H9 (cell line): ENCODE data around the gene ETV6. TPM values are rescaled to one million over a fixed set of nuclear protein-coding genes. Genes with fewer than 3 reads are reported as not detected.

ENCODE experiments used
- DNase-seq: peaks from one replicate; pipeline ENCODE4 v3.0.0-alpha.2; 2017
- H2AFZ ChIP-seq: one replicate; pipeline ENCODE4 v1.6.1; 2013; ENCODE audit warnings: mild to moderate bottlenecking, low read length, control low read depth, moderate library complexity
- H2AK5ac ChIP-seq: 2 replicates; pipeline ENCODE4 v1.6.1; 2013; ENCODE audit warnings: low read length, control low read depth, mixed read lengths; ENCODE audit not compliant: insufficient read length
- H2BK120ac ChIP-seq: one replicate; pipeline ENCODE4 v1.6.1; 2013; ENCODE audit warnings: low read depth, mild to moderate bottlenecking, low read length, control low read depth, inconsistent platforms; ENCODE audit not compliant: poor library complexity, severe bottlenecking
- H2BK12ac ChIP-seq: 2 replicates; pipeline ENCODE4 v1.6.1; 2013; ENCODE audit warnings: low read length, control low read depth, mixed read lengths, low read depth; ENCODE audit not compliant: insufficient read length
- H2BK15ac ChIP-seq: 2 replicates; pipeline ENCODE4 v1.6.1; 2013; ENCODE audit warnings: low read depth, low read length, control low read depth
- H2BK20ac ChIP-seq: one replicate; pipeline ENCODE4 v1.6.1; 2013; ENCODE audit warnings: low read depth, mild to moderate bottlenecking, low read length, control low read depth, inconsistent platforms; ENCODE audit not compliant: poor library complexity, severe bottlenecking
- H2BK5ac ChIP-seq: 2 replicates; pipeline ENCODE4 v1.6.1; 2013; ENCODE audit warnings: low read length, control low read depth, mixed read lengths; ENCODE audit not compliant: insufficient read length
- H3K14ac ChIP-seq: 2 replicates; pipeline ENCODE4 v1.6.1; 2013; ENCODE audit warnings: low read length, control low read depth; ENCODE audit not compliant: insufficient read depth
- H3K18ac ChIP-seq: 2 replicates; pipeline ENCODE4 v1.6.1; 2013; ENCODE audit warnings: low read depth, mild to moderate bottlenecking, mixed read lengths, low read length, control low read depth; ENCODE audit not compliant: insufficient read length
- H3K23ac ChIP-seq: 2 replicates; pipeline ENCODE4 v1.6.1; 2013; ENCODE audit warnings: low read length, control low read depth, mixed read lengths, low read depth; ENCODE audit not compliant: insufficient read length
- H3K23me2 ChIP-seq: 2 replicates; pipeline ENCODE4 v1.6.1; 2013; ENCODE audit warnings: low read depth, mild to moderate bottlenecking, mixed read lengths, low read length, control low read depth; ENCODE audit not compliant: insufficient read length, poor library complexity, severe bottlenecking
- H3K27ac ChIP-seq: 2 replicates; pipeline ENCODE4 v1.5.1; 2013; ENCODE audit warnings: low read length, control low read depth, mixed read lengths, low read depth; ENCODE audit not compliant: insufficient read length
- H3K27me3 ChIP-seq: 2 replicates; pipeline ENCODE4 v1.6.1; 2013; ENCODE audit warnings: low read length, control low read depth, inconsistent platforms; ENCODE audit not compliant: insufficient read depth
- H3K4ac ChIP-seq: 2 replicates; pipeline ENCODE4 v1.6.1; 2013; ENCODE audit warnings: low read depth, mild to moderate bottlenecking, control low read depth, inconsistent platforms, low read length, moderate library complexity
- H3K4me1 ChIP-seq: 2 replicates; pipeline ENCODE4 v1.6.1; 2013; ENCODE audit warnings: low read length, control low read depth, inconsistent platforms; ENCODE audit not compliant: insufficient read depth
- H3K4me2 ChIP-seq: 2 replicates; pipeline ENCODE4 v1.6.1; 2013; ENCODE audit warnings: low read length, control low read depth, mixed read lengths; ENCODE audit not compliant: insufficient read length, insufficient read depth
- H3K56ac ChIP-seq: 2 replicates; pipeline ENCODE4 v1.6.1; 2013; ENCODE audit warnings: low read depth, mild to moderate bottlenecking, mixed read lengths, low read length, control low read depth; ENCODE audit not compliant: insufficient read length
- H3K79me1 ChIP-seq: 2 replicates; pipeline ENCODE4 v1.6.1; 2013; ENCODE audit warnings: low read depth, mild to moderate bottlenecking, moderate library complexity, low read length, control low read depth, inconsistent platforms; ENCODE audit not compliant: insufficient read depth, poor library complexity, severe bottlenecking
- H3K79me2 ChIP-seq: 2 replicates; pipeline ENCODE4 v1.6.1; 2013; ENCODE audit warnings: low read length, control low read depth, inconsistent platforms; ENCODE audit not compliant: insufficient read depth
- H3K9ac ChIP-seq: 2 replicates; pipeline ENCODE4 v1.6.1; 2013; ENCODE audit warnings: low read length, control low read depth, mixed read lengths; ENCODE audit not compliant: insufficient read length; ENCODE audit errors: extremely low read depth
- H3K9me3 ChIP-seq: one replicate; pipeline ENCODE4 v1.6.1; 2013; ENCODE audit warnings: low read depth, low read length, inconsistent platforms; ENCODE audit not compliant: control insufficient read depth
- H3T11ph ChIP-seq: one replicate; pipeline ENCODE4 v1.6.1; 2013; ENCODE audit warnings: mild to moderate bottlenecking, low read length, control low read depth, inconsistent platforms
- H4K20me1 ChIP-seq: one replicate; pipeline ENCODE4 v1.6.1; 2013; ENCODE audit not compliant: control insufficient read depth, insufficient read length, insufficient read depth
- H4K5ac ChIP-seq: 2 replicates; pipeline ENCODE4 v1.6.1; 2013; ENCODE audit warnings: low read depth, mild to moderate bottlenecking, mixed read lengths, low read length, control low read depth; ENCODE audit not compliant: insufficient read length
- H4K8ac ChIP-seq: replicated peaks from 2 replicates; pipeline ENCODE4 v1.6.1; 2013; ENCODE audit warnings: low read length, control low read depth, mixed read lengths, low read depth; ENCODE audit not compliant: insufficient read length
- H4K91ac ChIP-seq: 2 replicates; pipeline ENCODE4 v1.6.1; 2013; ENCODE audit warnings: low read depth, mild to moderate bottlenecking, moderate library complexity, mixed read lengths, low read length, control low read depth; ENCODE audit not compliant: insufficient read length
- H3K27ac Mint-ChIP-seq, 3 experiments: 2 replicates in 2 of 3; 3 replicates in 1 of 3; pipeline ENCODE4 v1.8.0; 2020 to 2021; ENCODE audit warnings: mixed read lengths in 3 of 3, mild to moderate bottlenecking in 1 of 3, moderate library complexity in 1 of 3
- H3K27me3 Mint-ChIP-seq: 2 replicates; pipeline ENCODE4 v1.8.0; 2021; ENCODE audit warnings: low read depth, mild to moderate bottlenecking, moderate library complexity, mixed read lengths
- H3K36me3 Mint-ChIP-seq, 3 experiments: 2 replicates in 2 of 3; 3 replicates in 1 of 3; pipeline ENCODE4 v1.8.0; 2020 to 2021; ENCODE audit warnings: low read depth in 3 of 3, mixed read lengths in 3 of 3; ENCODE audit not compliant: insufficient read depth in 1 of 3
- H3K4me1 Mint-ChIP-seq, 2 experiments: 2 replicates each; pipeline ENCODE4 v1.8.0; 2020; ENCODE audit warnings: mixed read lengths in 2 of 2
- H3K4me3 Mint-ChIP-seq, 2 experiments: 2 replicates in 1 of 2; 3 replicates in 1 of 2; pipeline ENCODE4 v1.8.0; 2020 to 2021; ENCODE audit warnings: mild to moderate bottlenecking in 2 of 2, mixed read lengths in 2 of 2, moderate library complexity in 1 of 2
- H3K9me3 Mint-ChIP-seq, 2 experiments: 2 replicates in 1 of 2; 3 replicates in 1 of 2; pipeline ENCODE4 v1.8.0; 2020; ENCODE audit warnings: mild to moderate bottlenecking in 2 of 2, mixed read lengths in 2 of 2, moderate library complexity in 1 of 2
- WGBS: extraction: QIAGEN DNeasy Blood & Tissue Kit; methylation state at CpG from one replicate; pipeline ENCODE4 v1.1.7; 2013; ENCODE audit warnings: missing lambda C conversion rate, low lambda C conversion rate, mixed read lengths; ENCODE audit not compliant: insufficient read length; ENCODE audit errors: extremely low coverage; 5-methylcytosine and 5-hydroxymethylcytosine counted together
- total RNA-seq: library from RNA; stranded (reverse); gene quantifications from 2 replicates; pipeline ENCODE4 v1.2.1, GENCODE V29; 2021
- TF ChIP-seq, protein P1 (sequence below): fragments of 200-600 bp; sonication (generic); conservative IDR thresholded peaks from 3 replicates; pipeline ENCODE4 v1.8.0; 2021; ENCODE audit warnings: antibody characterized with exemption, mild to moderate bottlenecking

The ETV6 gene
- total RNA-seq, 1 experiment from 2014 or later = 28.7 TPM

DNA sequence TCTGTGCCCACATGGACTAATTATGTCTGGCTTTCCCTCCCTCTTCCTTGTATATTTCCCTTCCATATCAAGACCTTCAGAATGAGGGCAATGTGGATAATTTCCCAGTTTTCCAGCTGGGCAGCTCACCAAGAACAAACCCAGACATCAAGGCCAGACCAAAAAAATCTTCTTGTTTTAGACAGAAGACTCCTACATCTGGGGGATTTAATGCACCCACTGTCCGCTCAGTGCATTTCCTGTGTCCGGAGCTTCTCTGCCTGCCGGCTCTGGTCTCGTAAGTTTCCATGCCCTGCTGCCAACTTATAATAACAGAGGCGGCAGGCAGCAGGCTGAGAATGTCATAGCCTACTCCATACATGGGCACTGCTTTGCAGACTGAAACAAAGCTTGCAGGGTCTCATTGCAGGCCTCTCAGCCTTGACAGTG, 214.0 kb downstream of the ETV6 start:
- peaks cover 23 to 41% of the 10 kb centered on the region in 2 experiments for H3K4me1 Mint-ChIP-seq
- no peak overlapping the region for H3K27ac ChIP-seq
- DNase-seq = no peak
- no peak overlapping the region for H2AFZ ChIP-seq
- H2AK5ac ChIP-seq = no peak overlapping the region
- no peaks in the 10 kb centered on the region for H3K79me1 ChIP-seq
- H3K56ac ChIP-seq = no peak overlapping the region
- H3K23me2 ChIP-seq = no peaks in the 10 kb centered on the region
- H3K79me2 ChIP-seq = 0 out of 2 replicates have a peak, but pooled peaks cover 2% of the 10 kb centered on the region
- peaks cover 25 to 36% (median 35%) of the 10 kb centered on the region in 3 experiments for H3K36me3 Mint-ChIP-seq
- H2BK5ac ChIP-seq = no peak overlapping the region
- H3K9me3 Mint-ChIP-seq = peaks cover 13 to 20% of the 10 kb centered on the region in 2 experiments
- H3K4me2 ChIP-seq = no peak overlapping the region
- H3K27me3 ChIP-seq = no peaks in the 10 kb centered on the region
- H3K18ac ChIP-seq = no peak overlapping the region
- TF ChIP-seq, protein P1, sequence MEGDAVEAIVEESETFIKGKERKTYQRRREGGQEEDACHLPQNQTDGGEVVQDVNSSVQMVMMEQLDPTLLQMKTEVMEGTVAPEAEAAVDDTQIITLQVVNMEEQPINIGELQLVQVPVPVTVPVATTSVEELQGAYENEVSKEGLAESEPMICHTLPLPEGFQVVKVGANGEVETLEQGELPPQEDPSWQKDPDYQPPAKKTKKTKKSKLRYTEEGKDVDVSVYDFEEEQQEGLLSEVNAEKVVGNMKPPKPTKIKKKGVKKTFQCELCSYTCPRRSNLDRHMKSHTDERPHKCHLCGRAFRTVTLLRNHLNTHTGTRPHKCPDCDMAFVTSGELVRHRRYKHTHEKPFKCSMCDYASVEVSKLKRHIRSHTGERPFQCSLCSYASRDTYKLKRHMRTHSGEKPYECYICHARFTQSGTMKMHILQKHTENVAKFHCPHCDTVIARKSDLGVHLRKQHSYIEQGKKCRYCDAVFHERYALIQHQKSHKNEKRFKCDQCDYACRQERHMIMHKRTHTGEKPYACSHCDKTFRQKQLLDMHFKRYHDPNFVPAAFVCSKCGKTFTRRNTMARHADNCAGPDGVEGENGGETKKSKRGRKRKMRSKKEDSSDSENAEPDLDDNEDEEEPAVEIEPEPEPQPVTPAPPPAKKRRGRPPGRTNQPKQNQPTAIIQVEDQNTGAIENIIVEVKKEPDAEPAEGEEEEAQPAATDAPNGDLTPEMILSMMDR = no peak
- H4K91ac ChIP-seq = no peak overlapping the region
- no peak overlapping the region for H3K23ac ChIP-seq
- no peak overlapping the region for H2BK12ac ChIP-seq
- no peaks in the 10 kb centered on the region for H3K9me3 ChIP-seq
- no peak overlapping the region for H2BK20ac ChIP-seq
- no CpG with 5 or more reads among the region's 5 CpGs for WGBS
- no peaks in the 10 kb centered on the region for H4K20me1 ChIP-seq
- no peak overlapping the region for H2BK120ac ChIP-seq
- H3K14ac ChIP-seq = no peak overlapping the region
- H4K5ac ChIP-seq = no peak overlapping the region
- peaks cover 8% of the 10 kb centered on the region; the same call in 1 of the 2 replicates for H3K4me1 ChIP-seq
- no peak overlapping the region for H3T11ph ChIP-seq
- no peak overlapping the region for H3K9ac ChIP-seq
- no peaks in the 10 kb centered on the region for H3K27me3 Mint-ChIP-seq
- H3K4ac ChIP-seq = no peak overlapping the region
- no peak overlapping the region for H4K8ac ChIP-seq
- no peak overlapping the region for H2BK15ac ChIP-seq
- peak overlapping the region; percentile 37 to 49 (median 47); a peak in 3 of 7 replicates for H3K27ac Mint-ChIP-seq
- H3K4me3 Mint-ChIP-seq = no peak overlapping the region
